Neuron (in vitro differentiated cells): ENCODE data around the gene FABP2.
"Not testable (repeated sequence)": the region's sequence is repeated elsewhere in the genome, so short reads cannot be mapped to it uniquely, and the experiment has no call there.

Experiments used
- H2AFZ ChIP-seq: one replicate; pipeline ENCODE4 v1.6.1; 2013; ENCODE audit warnings: low read depth, mild to moderate bottlenecking, inconsistent platforms, low read length, moderate library complexity
- H3K27me3 ChIP-seq: one replicate; pipeline ENCODE4 v1.6.1; 2013; ENCODE audit warnings: low read length; ENCODE audit not compliant: insufficient read depth
- H3K36me3 ChIP-seq: one replicate; pipeline ENCODE4 v1.6.1; 2013; ENCODE audit warnings: low read length; ENCODE audit not compliant: insufficient read depth
- H3K4me1 ChIP-seq: one replicate; pipeline ENCODE4 v1.6.1; 2013; ENCODE audit warnings: low read length; ENCODE audit not compliant: insufficient read depth
- H3K4me3 ChIP-seq: 2 replicates; pipeline ENCODE4 v1.5.1; 2013; ENCODE audit warnings: mild to moderate bottlenecking, low read length, moderate library complexity
- H3K9me3 ChIP-seq: one replicate; pipeline ENCODE4 v1.6.1; 2013; ENCODE audit warnings: low read length

The FABP2 gene

GRCh38 chr4:119321921-119322687 is at the start of gene FABP2:
FABP2 (minus strand) TSS chr4:119322138; CDS start chr4:119322102, 36 bp downstream.
- Histone ChIP-seq H3K36me3 (no peaks in the 10 kb centered on the region), H3K4me3 (no peak within 1 kb of the TSS), H3K4me1 (no peaks in the 10 kb centered on the region), H2AFZ (no peak within 1 kb of the TSS), H3K27me3 (no peaks in the 10 kb centered on the region), H3K9me3 (no peaks in the 10 kb centered on the region)

- H3K9me3 ChIP-seq, H3K27me3 ChIP-seq, H3K36me3 ChIP-seq, H3K4me1 ChIP-seq, H3K4me3 ChIP-seq, H2AFZ ChIP-seq: not testable (repeated sequence)
Observed at GRCh38 chr4:119370951-119371683, 49.2 kb upstream of the FABP2 start.

GRCh38 chr4:119370392-119370791 is 48.5 kb upstream of the FABP2 start:
- not testable (repeated sequence) for H3K36me3 ChIP-seq, H3K4me1 ChIP-seq, H3K9me3 ChIP-seq, H2AFZ ChIP-seq, H3K27me3 ChIP-seq, H3K4me3 ChIP-seq

- not testable (repeated sequence) for H3K9me3 ChIP-seq, H3K4me1 ChIP-seq, H2AFZ ChIP-seq, H3K27me3 ChIP-seq, H3K36me3 ChIP-seq, H3K4me3 ChIP-seq
Observed at GRCh38 chr4:119366802-119367201, 44.9 kb upstream of the FABP2 start.

- not testable (repeated sequence) for H3K27me3 ChIP-seq, H3K4me3 ChIP-seq, H3K9me3 ChIP-seq, H3K36me3 ChIP-seq, H3K4me1 ChIP-seq, H2AFZ ChIP-seq
Observed at GRCh38 chr4:119364203-119364602, 42.3 kb upstream of the FABP2 start.

- H3K27me3 ChIP-seq, H3K9me3 ChIP-seq, H3K4me3 ChIP-seq, H3K36me3 ChIP-seq, H2AFZ ChIP-seq, H3K4me1 ChIP-seq: not testable (repeated sequence)
Observed at GRCh38 chr4:119363372-119363771, 41.4 kb upstream of the FABP2 start.

- not testable (repeated sequence) for H3K9me3 ChIP-seq, H3K27me3 ChIP-seq, H2AFZ ChIP-seq, H3K4me3 ChIP-seq, H3K36me3 ChIP-seq, H3K4me1 ChIP-seq
Observed at GRCh38 chr4:119362413-119362812, 40.5 kb upstream of the FABP2 start.

GRCh38 chr4:119359873-119360272 is 37.9 kb upstream of the FABP2 start:
- H3K4me1 ChIP-seq, H3K36me3 ChIP-seq, H2AFZ ChIP-seq, H3K27me3 ChIP-seq, H3K9me3 ChIP-seq, H3K4me3 ChIP-seq: not testable (repeated sequence)

- not testable (repeated sequence) for H3K9me3 ChIP-seq, H2AFZ ChIP-seq, H3K4me1 ChIP-seq, H3K4me3 ChIP-seq, H3K27me3 ChIP-seq, H3K36me3 ChIP-seq
Observed at GRCh38 chr4:119356796-119357195, 34.9 kb upstream of the FABP2 start.

- H3K27me3 ChIP-seq, H3K36me3 ChIP-seq, H3K9me3 ChIP-seq, H3K4me1 ChIP-seq, H2AFZ ChIP-seq, H3K4me3 ChIP-seq: not testable (repeated sequence)
Observed at GRCh38 chr4:119356041-119356440, 34.1 kb upstream of the FABP2 start.

GRCh38 chr4:119353364-119353763 is 31.4 kb upstream of the FABP2 start:
- H3K4me1 ChIP-seq, H3K36me3 ChIP-seq, H3K4me3 ChIP-seq, H3K27me3 ChIP-seq, H2AFZ ChIP-seq, H3K9me3 ChIP-seq: not testable (repeated sequence)

GRCh38 chr4:119348169-119348568 is 26.2 kb upstream of the FABP2 start:
- not testable (repeated sequence) for H3K36me3 ChIP-seq

GRCh38 chr4:119343293-119343692 is 21.4 kb upstream of the FABP2 start:
- not testable (repeated sequence) for H2AFZ ChIP-seq, H3K4me3 ChIP-seq, H3K36me3 ChIP-seq, H3K4me1 ChIP-seq, H3K27me3 ChIP-seq, H3K9me3 ChIP-seq

More at GRCh38 chr4:119348169-119348568, 26.2 kb upstream of the FABP2 start:
- H3K9me3 ChIP-seq, H3K4me1 ChIP-seq, H3K27me3 ChIP-seq, H3K4me3 ChIP-seq, H2AFZ ChIP-seq: not testable (repeated sequence)

- H2AFZ ChIP-seq, result not testable (repeated sequence)
Observed at GRCh38 chr4:119339895-119340294, 18.0 kb upstream of the FABP2 start.

More at GRCh38 chr4:119339895-119340294, 18.0 kb upstream of the FABP2 start:
- H3K36me3 ChIP-seq, H3K4me3 ChIP-seq, H3K4me1 ChIP-seq, H3K27me3 ChIP-seq, H3K9me3 ChIP-seq: not testable (repeated sequence)
